OCI-LY1 (cell line): ENCODE measurements around the gene POGK.
"Not testable (repeated sequence)": the region's sequence is repeated elsewhere in the genome, so short reads cannot be mapped to it uniquely, and the experiment has no call there.

Source experiments
- EZH2 ChIP-seq: fragments of 200-600 bp; sonication (generic), shearing (Covaris generic); IDR thresholded peaks from 2 replicates; pipeline ENCODE4 v1.8.0; 2017; ENCODE audit warnings: borderline replicate concordance, mixed run types, mild to moderate bottlenecking, antibody characterized with exemption, low read length, moderate library complexity, mixed read lengths
- TF ChIP-seq, protein P1 (sequence below): fragments of 200-600 bp; sonication (generic), shearing (Covaris generic); IDR thresholded peaks from 2 replicates; pipeline ENCODE4 v1.5.1; 2017; ENCODE audit warnings: mild to moderate bottlenecking, antibody characterized with exemption, low read length, moderate library complexity, mixed read lengths

GRCh38 chr1:166878173-166878917, 39.1 kb downstream of the POGK start:
- TF ChIP-seq, protein P1, sequence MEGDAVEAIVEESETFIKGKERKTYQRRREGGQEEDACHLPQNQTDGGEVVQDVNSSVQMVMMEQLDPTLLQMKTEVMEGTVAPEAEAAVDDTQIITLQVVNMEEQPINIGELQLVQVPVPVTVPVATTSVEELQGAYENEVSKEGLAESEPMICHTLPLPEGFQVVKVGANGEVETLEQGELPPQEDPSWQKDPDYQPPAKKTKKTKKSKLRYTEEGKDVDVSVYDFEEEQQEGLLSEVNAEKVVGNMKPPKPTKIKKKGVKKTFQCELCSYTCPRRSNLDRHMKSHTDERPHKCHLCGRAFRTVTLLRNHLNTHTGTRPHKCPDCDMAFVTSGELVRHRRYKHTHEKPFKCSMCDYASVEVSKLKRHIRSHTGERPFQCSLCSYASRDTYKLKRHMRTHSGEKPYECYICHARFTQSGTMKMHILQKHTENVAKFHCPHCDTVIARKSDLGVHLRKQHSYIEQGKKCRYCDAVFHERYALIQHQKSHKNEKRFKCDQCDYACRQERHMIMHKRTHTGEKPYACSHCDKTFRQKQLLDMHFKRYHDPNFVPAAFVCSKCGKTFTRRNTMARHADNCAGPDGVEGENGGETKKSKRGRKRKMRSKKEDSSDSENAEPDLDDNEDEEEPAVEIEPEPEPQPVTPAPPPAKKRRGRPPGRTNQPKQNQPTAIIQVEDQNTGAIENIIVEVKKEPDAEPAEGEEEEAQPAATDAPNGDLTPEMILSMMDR: not testable (repeated sequence)
- not testable (repeated sequence) for TF ChIP-seq EZH2
